Common myeloid progenitor, CD34-positive (primary cell): Measurements from ENCODE around the gene GTF2H2C. TPM values are rescaled to one million over a fixed set of nuclear protein-coding genes. Genes with fewer than 3 reads are reported as not detected.
"Not testable (repeated sequence)": the region's sequence is repeated elsewhere in the genome, so short reads cannot be mapped to it uniquely, and the experiment has no call there.

Experiments
- CTCF ChIA-PET: fragments of 350-600 bp; sonication (Branson Sonifier 250); formaldehyde crosslinking; loops from one replicate; lab custom pipeline; 2021; ENCODE audit warnings: antibody characterized with exemption; lab: Charles Lee
- POLR2A ChIA-PET: fragments of 350-600 bp; sonication (Branson Sonifier 250); formaldehyde crosslinking; loops from one replicate; lab custom pipeline; 2021; ENCODE audit warnings: antibody characterized with exemption; lab: Charles Lee
- DNase-seq, 3 donors: peaks; one replicate each; pipeline versions ENCODE4 v3.0.0 to v3.0.0-alpha.2; 2013
- H3K27ac ChIP-seq, 2 experiments: 1 replicate in 1 of 2; 2 replicates in 1 of 2; pipeline ENCODE4 v1.7.0; 2013; ENCODE audit warnings: inconsistent platforms in 2 of 2, low read length in 2 of 2, mild to moderate bottlenecking in 2 of 2, low read depth in 1 of 2, moderate library complexity in 1 of 2; ENCODE audit not compliant: severe bottlenecking in 2 of 2, insufficient read depth in 1 of 2, poor library complexity in 1 of 2
- H3K27me3 ChIP-seq, 5 experiments: replicated peaks in 2 of 5; 1 replicate in 3 of 5; 2 replicates in 2 of 5; pipeline versions ENCODE4 v1.6.1 to v1.7.0; 2013; ENCODE audit warnings: low read length in 4 of 5, mild to moderate bottlenecking in 2 of 5, moderate library complexity in 2 of 5, inconsistent platforms in 1 of 5; ENCODE audit not compliant: insufficient read depth in 5 of 5, control insufficient read depth in 4 of 5
- H3K36me3 ChIP-seq, 4 experiments: 1 replicate in 2 of 4; 2 replicates in 2 of 4; pipeline versions ENCODE4 v1.6.1 to v1.7.0; 2013; ENCODE audit warnings: low read length in 3 of 4, control low read depth in 1 of 4, mild to moderate bottlenecking in 1 of 4; ENCODE audit not compliant: control insufficient read depth in 4 of 4, insufficient read depth in 4 of 4
- H3K4me1 ChIP-seq, 4 experiments: 1 replicate in 3 of 4; 2 replicates in 1 of 4; pipeline versions ENCODE4 v1.6.1 to v1.7.1; 2013; ENCODE audit warnings: low read length in 3 of 4, mild to moderate bottlenecking in 3 of 4, control low read depth in 1 of 4, inconsistent platforms in 1 of 4, moderate library complexity in 1 of 4; ENCODE audit not compliant: control insufficient read depth in 4 of 4, insufficient read depth in 4 of 4; ENCODE audit errors: control extremely low read depth in 1 of 4
- H3K4me3 ChIP-seq, 7 experiments: 1 replicate in 4 of 7; 2 replicates in 3 of 7; pipeline versions ENCODE4 v1.5.1 to v1.7.0; 2013; ENCODE audit warnings: mild to moderate bottlenecking in 7 of 7, low read length in 6 of 7, moderate library complexity in 6 of 7, inconsistent platforms in 2 of 7, low read depth in 2 of 7, control low read depth in 1 of 7; ENCODE audit not compliant: insufficient read depth in 4 of 7, control insufficient read depth in 1 of 7; ENCODE audit errors: extremely low read depth in 1 of 7
- H3K9me3 ChIP-seq, 5 experiments: 1 replicate in 4 of 5; 2 replicates in 1 of 5; pipeline versions ENCODE4 v1.6.1 to v1.7.1; 2013; ENCODE audit warnings: low read length in 4 of 5, mild to moderate bottlenecking in 2 of 5, inconsistent platforms in 1 of 5, low read depth in 1 of 5, moderate library complexity in 1 of 5; ENCODE audit not compliant: control insufficient read depth in 4 of 5, insufficient read depth in 2 of 5; ENCODE audit errors: control extremely low read depth in 1 of 5
- WGBS: methylation state at CpG from one replicate; pipeline ENCODE4 v1.1.5; 2013; ENCODE audit not compliant: insufficient coverage; 5-methylcytosine and 5-hydroxymethylcytosine counted together
- polyA plus RNA-seq: library from polyadenylated mRNA; unstranded; fragments of 120-200 nt; gene quantifications from one replicate; pipeline ENCODE4 v1.2.1, GENCODE V29; 2013

Gene GTF2H2C
- polyA plus RNA-seq, result 36.2 TPM

GRCh38 chr5:69559908-69560330, at the start of gene GTF2H2C:
Gene GTF2H2C, plus strand, starts transcription at chr5:69560191. Its CDS starts 4,942 bp downstream, at chr5:69565133.
- CTCF ChIA-PET, H3K27me3 ChIP-seq, H3K36me3 ChIP-seq, H3K4me1 ChIP-seq, POLR2A ChIA-PET, H3K9me3 ChIP-seq, H3K27ac ChIP-seq: not testable (repeated sequence)
- WGBS, result 0% methylated on average over 1 of the region's 40 CpGs
- H3K4me3 ChIP-seq, result peak within 1 kb of the TSS; percentile 35 to 74 (median 60)
- peak; percentile 46 to 62 (median 47) for DNase-seq

DNA sequence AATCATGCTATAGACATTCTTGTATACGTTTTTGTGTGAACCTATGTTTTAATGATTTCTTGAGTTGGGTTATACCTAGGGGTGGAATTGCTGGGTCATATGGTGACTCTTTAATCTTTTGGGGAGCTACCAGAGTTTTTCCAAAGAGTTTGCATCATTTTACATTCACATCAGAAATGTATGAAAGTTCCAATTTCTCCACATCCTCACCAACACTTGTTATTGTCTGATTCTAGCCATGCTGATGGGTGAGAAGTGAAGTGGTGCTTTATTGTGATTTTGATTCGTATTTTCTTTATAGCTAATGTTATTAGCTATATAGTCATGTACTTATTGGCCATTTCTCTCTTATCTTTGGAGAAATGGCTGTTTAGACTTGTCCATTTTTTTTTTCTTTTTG, 49.3 kb upstream of the GTF2H2C start:
- no peaks in the 10 kb centered on the region for H3K9me3 ChIP-seq
- ChIA-PET CTCF (interaction anchor here (0.7 kb wide), 1 partner anchor 21 kb away, joined by 3 read pairs; no protein-coding TSS in a partner anchor), POLR2A (no interaction called here)
- H3K27me3 ChIP-seq, result no peaks in the 10 kb centered on the region
- no peaks in the 10 kb centered on the region for H3K4me1 ChIP-seq
- DNase-seq, result no peak
- H3K36me3 ChIP-seq, result peaks cover 0 to 33% (median 4%) of the 10 kb centered on the region in 4 experiments
- H3K27ac ChIP-seq, result no peak overlapping the region
- no peak overlapping the region for H3K4me3 ChIP-seq
- no CpG with 5 or more reads among the region's 2 CpGs for WGBS

DNA sequence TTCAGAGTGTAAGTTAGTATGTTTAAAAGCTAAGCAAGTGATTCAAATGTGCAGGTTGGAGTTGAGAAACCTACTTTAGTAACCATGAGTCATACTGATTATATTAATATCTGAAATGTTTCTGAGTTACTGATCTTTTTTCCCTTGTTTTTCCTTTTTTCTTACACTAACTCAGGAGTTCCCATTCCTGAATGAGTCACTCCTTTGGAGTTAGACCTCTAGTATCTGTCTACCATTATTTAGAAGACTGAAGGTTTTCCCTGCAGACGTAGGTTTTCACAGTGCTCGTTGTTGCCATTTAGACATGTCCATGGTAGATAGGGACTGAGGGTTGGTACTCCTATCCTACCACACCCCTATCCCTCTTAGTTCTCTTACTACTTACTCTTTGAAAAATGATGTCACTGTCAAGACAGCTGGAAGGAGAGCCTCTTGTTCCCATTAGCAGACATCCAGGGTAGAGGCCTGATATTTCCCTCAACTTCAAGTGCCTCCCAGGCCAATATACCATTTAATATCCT, 47.2 kb upstream of the GTF2H2C start:
- H3K36me3 ChIP-seq, result peaks cover 0 to 22% (median 2%) of the 10 kb centered on the region in 4 experiments
- H3K9me3 ChIP-seq, result no peaks in the 10 kb centered on the region
- no peaks in the 10 kb centered on the region for H3K27me3 ChIP-seq
- DNase-seq, result no peak
- WGBS, result no CpG with 5 or more reads among the region's 2 CpGs
- no peak overlapping the region for H3K27ac ChIP-seq
- ChIA-PET POLR2A (no interaction called here), CTCF (no interaction called here)
- H3K4me1 ChIP-seq, result no peaks in the 10 kb centered on the region
- H3K4me3 ChIP-seq, result no peak overlapping the region

DNA sequence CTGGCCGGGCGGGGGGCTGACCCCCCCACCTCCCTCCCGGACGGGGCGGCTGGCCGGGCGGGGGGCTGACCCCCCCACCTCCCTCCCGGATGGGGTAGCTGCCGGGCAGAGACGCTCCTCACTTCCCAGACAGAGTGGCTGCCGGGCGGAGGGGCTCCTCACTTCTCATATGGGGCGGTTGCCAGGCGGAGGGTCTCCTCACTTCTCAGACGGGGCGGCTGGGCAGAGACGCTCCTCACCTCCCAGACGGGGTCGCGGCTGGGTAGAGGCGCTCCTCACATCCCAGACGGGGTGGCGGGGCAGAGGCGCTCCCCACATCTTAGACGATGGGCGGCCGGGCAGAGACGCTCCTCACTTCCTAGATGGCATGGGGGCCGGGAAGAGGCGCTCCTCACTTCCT, 44.4 kb upstream of the GTF2H2C start:
- H3K4me1 ChIP-seq, H3K4me3 ChIP-seq, CTCF ChIA-PET, DNase-seq, H3K36me3 ChIP-seq, H3K27me3 ChIP-seq, H3K27ac ChIP-seq, POLR2A ChIA-PET, H3K9me3 ChIP-seq: not testable (repeated sequence)
- WGBS, result no CpG with 5 or more reads among the region's 30 CpGs

GRCh38 chr5:69516769-69517168, 43.2 kb upstream of the GTF2H2C start:
- CTCF ChIA-PET, result interaction anchor here (1.1 kb wide), 1 partner anchor 19 kb away, joined by 3 read pairs; no protein-coding TSS in a partner anchor
- no peak overlapping the region for H3K4me3 ChIP-seq
- H3K36me3 ChIP-seq, result peaks cover 0 to 5% (median 1%) of the 10 kb centered on the region in 4 experiments
- H3K9me3 ChIP-seq, result no peaks in the 10 kb centered on the region
- no peak overlapping the region for H3K27ac ChIP-seq
- no peaks in the 10 kb centered on the region for H3K27me3 ChIP-seq
- H3K4me1 ChIP-seq, result no peaks in the 10 kb centered on the region
- POLR2A ChIA-PET, result no interaction called here
- WGBS, result 100% methylated on average over 1 of the region's 1 CpG
- DNase-seq, result no peak

GRCh38 chr5:69517763-69518212, 42.2 kb upstream of the GTF2H2C start:
- H3K27me3 ChIP-seq, result no peaks in the 10 kb centered on the region
- DNase-seq, result no peak
- no peaks in the 10 kb centered on the region for H3K9me3 ChIP-seq
- H3K4me1 ChIP-seq, result no peaks in the 10 kb centered on the region
- H3K27ac ChIP-seq, result no peak overlapping the region
- ChIA-PET POLR2A (no interaction called here), CTCF (no interaction called here)
- peaks cover 0 to 5% (median 1%) of the 10 kb centered on the region in 4 experiments for H3K36me3 ChIP-seq
- no peak overlapping the region for H3K4me3 ChIP-seq
- WGBS, result 92% methylated on average over 3 of the region's 4 CpGs

- Histone ChIP-seq H3K4me1 (no peaks in the 10 kb centered on the region), H3K27ac (no peak overlapping the region), H3K36me3 (peaks cover 0 to 5% (median 0%) of the 10 kb centered on the region in 4 experiments), H3K4me3 (no peak overlapping the region), H3K9me3 (no peaks in the 10 kb centered on the region), H3K27me3 (no peaks in the 10 kb centered on the region)
- no CpG with 5 or more reads among the region's 2 CpGs for WGBS
- POLR2A ChIA-PET, result no interaction called here
- CTCF ChIA-PET, result no interaction called here
- no peak for DNase-seq
Measured at GRCh38 chr5:69519285-69519684, 40.7 kb upstream of the GTF2H2C start.
